Mucosa of stomach (tissue), 1 donor: ENCODE results near the gene TAGAP.

Experiments
- H3K27me3 ChIP-seq: one replicate; pipeline ENCODE4 v1.7.0; 2013; ENCODE audit warnings: mild to moderate bottlenecking, low read length; ENCODE audit not compliant: control insufficient read depth, insufficient read depth
- H3K36me3 ChIP-seq: one replicate; pipeline ENCODE4 v1.7.0; 2013; ENCODE audit warnings: low read length; ENCODE audit not compliant: control insufficient read depth, insufficient read depth
- H3K4me1 ChIP-seq: one replicate; pipeline ENCODE4 v1.7.0; 2013; ENCODE audit warnings: mild to moderate bottlenecking, low read length; ENCODE audit not compliant: control insufficient read depth, insufficient read depth
- H3K4me3 ChIP-seq: one replicate; pipeline ENCODE4 v1.7.0; 2013; ENCODE audit warnings: low read length
- H3K9ac ChIP-seq: one replicate; pipeline ENCODE4 v1.7.0; 2013; ENCODE audit warnings: mild to moderate bottlenecking, low read length, moderate library complexity
- H3K9me3 ChIP-seq: one replicate; pipeline ENCODE4 v1.7.0; 2013; ENCODE audit warnings: mild to moderate bottlenecking, low read length, moderate library complexity; ENCODE audit not compliant: control insufficient read depth
- donor health status: Pancreatic carcinoma.

The TAGAP gene

GRCh38 chr6:159065759-159066329 is 21.1 kb upstream of the TAGAP start:
- no peak overlapping the region for H3K4me3 ChIP-seq
- H3K27me3 ChIP-seq, result peaks cover 7% of the 10 kb centered on the region
- H3K36me3 ChIP-seq, result no peaks in the 10 kb centered on the region
- no peaks in the 10 kb centered on the region for H3K4me1 ChIP-seq
- H3K9ac ChIP-seq, result no peak overlapping the region
- H3K9me3 ChIP-seq, result no peaks in the 10 kb centered on the region

- no peak overlapping the region for H3K4me3 ChIP-seq
- H3K27me3 ChIP-seq, result peaks cover 7% of the 10 kb centered on the region
- H3K4me1 ChIP-seq, result no peaks in the 10 kb centered on the region
- H3K36me3 ChIP-seq, result no peaks in the 10 kb centered on the region
- H3K9ac ChIP-seq, result no peak overlapping the region
- no peaks in the 10 kb centered on the region for H3K9me3 ChIP-seq
Measured at GRCh38 chr6:159065091-159065490, 20.3 kb upstream of the TAGAP start.

GRCh38 chr6:159064477-159064876 is 19.7 kb upstream of the TAGAP start:
- no peak overlapping the region for H3K4me3 ChIP-seq
- H3K36me3 ChIP-seq, result no peaks in the 10 kb centered on the region
- peaks cover 7% of the 10 kb centered on the region for H3K27me3 ChIP-seq
- H3K9ac ChIP-seq, result no peak overlapping the region
- H3K9me3 ChIP-seq, result no peaks in the 10 kb centered on the region
- H3K4me1 ChIP-seq, result no peaks in the 10 kb centered on the region

GRCh38 chr6:159063549-159063948 is 18.8 kb upstream of the TAGAP start:
- Histone ChIP-seq H3K4me1 (no peaks in the 10 kb centered on the region), H3K9ac (no peak overlapping the region), H3K36me3 (no peaks in the 10 kb centered on the region), H3K9me3 (no peaks in the 10 kb centered on the region), H3K4me3 (no peak overlapping the region), H3K27me3 (no peaks in the 10 kb centered on the region)

GRCh38 chr6:159062976-159063375 is 18.2 kb upstream of the TAGAP start:
- Histone ChIP-seq H3K9me3 (no peaks in the 10 kb centered on the region), H3K4me3 (no peak overlapping the region), H3K27me3 (no peaks in the 10 kb centered on the region), H3K36me3 (no peaks in the 10 kb centered on the region), H3K9ac (no peak overlapping the region), H3K4me1 (no peaks in the 10 kb centered on the region)

- Histone ChIP-seq H3K36me3 (no peaks in the 10 kb centered on the region), H3K27me3 (no peaks in the 10 kb centered on the region), H3K4me1 (no peaks in the 10 kb centered on the region), H3K4me3 (no peak overlapping the region), H3K9me3 (no peaks in the 10 kb centered on the region), H3K9ac (no peak overlapping the region)
Measured at GRCh38 chr6:159062564-159062945, 17.8 kb upstream of the TAGAP start.

GRCh38 chr6:159061805-159062563 is 17.2 kb upstream of the TAGAP start:
- no peak overlapping the region for H3K4me3 ChIP-seq
- H3K9me3 ChIP-seq, result no peaks in the 10 kb centered on the region
- H3K27me3 ChIP-seq, result no peaks in the 10 kb centered on the region
- no peaks in the 10 kb centered on the region for H3K36me3 ChIP-seq
- H3K9ac ChIP-seq, result no peak overlapping the region
- no peaks in the 10 kb centered on the region for H3K4me1 ChIP-seq

GRCh38 chr6:159061146-159061545 is 16.4 kb upstream of the TAGAP start:
- no peaks in the 10 kb centered on the region for H3K9me3 ChIP-seq
- H3K9ac ChIP-seq, result no peak overlapping the region
- H3K36me3 ChIP-seq, result no peaks in the 10 kb centered on the region
- H3K4me3 ChIP-seq, result no peak overlapping the region
- H3K4me1 ChIP-seq, result no peaks in the 10 kb centered on the region
- no peaks in the 10 kb centered on the region for H3K27me3 ChIP-seq

- no peak overlapping the region for H3K9ac ChIP-seq
- H3K9me3 ChIP-seq, result no peaks in the 10 kb centered on the region
- H3K4me3 ChIP-seq, result no peak overlapping the region
- H3K4me1 ChIP-seq, result no peaks in the 10 kb centered on the region
- H3K27me3 ChIP-seq, result no peaks in the 10 kb centered on the region
- H3K36me3 ChIP-seq, result no peaks in the 10 kb centered on the region
Measured at GRCh38 chr6:159059885-159060506, 15.2 kb upstream of the TAGAP start.

GRCh38 chr6:159059141-159059540 is 14.3 kb upstream of the TAGAP start:
- Histone ChIP-seq H3K36me3 (no peaks in the 10 kb centered on the region), H3K9me3 (no peaks in the 10 kb centered on the region), H3K4me1 (no peaks in the 10 kb centered on the region), H3K4me3 (no peak overlapping the region), H3K27me3 (no peaks in the 10 kb centered on the region), H3K9ac (no peak overlapping the region)

- Histone ChIP-seq H3K9ac (no peak overlapping the region), H3K27me3 (peaks cover 5% of the 10 kb centered on the region), H3K4me1 (no peaks in the 10 kb centered on the region), H3K4me3 (no peak overlapping the region), H3K9me3 (no peaks in the 10 kb centered on the region), H3K36me3 (no peaks in the 10 kb centered on the region)
Measured at GRCh38 chr6:159056899-159057298, 12.1 kb upstream of the TAGAP start.

- H3K36me3 ChIP-seq, result no peaks in the 10 kb centered on the region
- no peak overlapping the region for H3K4me3 ChIP-seq
- no peak overlapping the region for H3K9ac ChIP-seq
- H3K4me1 ChIP-seq, result no peaks in the 10 kb centered on the region
- H3K27me3 ChIP-seq, result peaks cover 5% of the 10 kb centered on the region
- H3K9me3 ChIP-seq, result no peaks in the 10 kb centered on the region
Measured at GRCh38 chr6:159056432-159056831, 11.6 kb upstream of the TAGAP start.
